GM18508 (cell line): ENCODE measurements around the gene PFN3.

Experiments
- ATAC-seq: cut with Tn5 transposase; IDR thresholded peaks from one replicate; pipeline ENCODE4 v1.9.1; 2021; ENCODE audit warnings: moderate number of reproducible peaks; ENCODE audit not compliant: insufficient read depth, unreplicated experiment

Gene PFN3

GRCh38 chr5:177438468-177438867, 38.0 kb upstream of the PFN3 start:
- ATAC-seq, result no peak

GRCh38 chr5:177437623-177438022, 37.2 kb upstream of the PFN3 start:
- ATAC-seq, result no peak

- no peak for ATAC-seq
These were observed 35.5 kb upstream of the PFN3 start for GRCh38 chr5:177435847-177436536.

- ATAC-seq, result no peak
These were observed 34.7 kb upstream of the PFN3 start for GRCh38 chr5:177434942-177435738.

GRCh38 chr5:177434437-177434836, 34.0 kb upstream of the PFN3 start:
- ATAC-seq, result no peak

GRCh38 chr5:177433658-177434217, 33.3 kb upstream of the PFN3 start:
- no peak for ATAC-seq

GRCh38 chr5:177432839-177433657, 32.6 kb upstream of the PFN3 start:
- no peak for ATAC-seq

GRCh38 chr5:177432143-177432838, 31.8 kb upstream of the PFN3 start:
- no peak for ATAC-seq

- ATAC-seq, result peak; percentile 28
These were observed 31.1 kb upstream of the PFN3 start for GRCh38 chr5:177431317-177432142.

GRCh38 chr5:177430972-177431316, 30.5 kb upstream of the PFN3 start:
- ATAC-seq, result no peak

- ATAC-seq, result no peak
These were observed 29.9 kb upstream of the PFN3 start for GRCh38 chr5:177430140-177430951.

GRCh38 chr5:177429248-177430040, 29.0 kb upstream of the PFN3 start:
- no peak for ATAC-seq

- no peak for ATAC-seq
These were observed 28.2 kb upstream of the PFN3 start for GRCh38 chr5:177428574-177429217.

GRCh38 chr5:177427919-177428573, 27.6 kb upstream of the PFN3 start:
- no peak for ATAC-seq

- no peak for ATAC-seq
These were observed 26.9 kb upstream of the PFN3 start for GRCh38 chr5:177427211-177427822.

- ATAC-seq, result no peak
These were observed 26.2 kb upstream of the PFN3 start, which contains the start of gene GRK6 for GRCh38 chr5:177426566-177427210. GRK6 (plus strand) TSS chr5:177426676; CDS start chr5:177426846, 170 bp downstream.
